K562 treated with DMSO at 1 percent for 48 hours (cell line): ENCODE measurements around the gene PSMB10. TPM values are rescaled to one million over a fixed set of nuclear protein-coding genes. Genes with fewer than 3 reads are reported as not detected.

Experiments used
- total RNA-seq: library from RNA; unstranded; fragments of 300-600 nt; gene quantifications from 2 replicates; pipeline ENCODE4 v1.2.3, GENCODE V29; 2022; ENCODE audit warnings: low replicate concordance; ENCODE audit errors: extremely low read depth

Gene PSMB10
- not detected in 2 replicates for total RNA-seq

GRCh38 chr16:67936124-67936879 lies at the start of gene PSMB10:
Gene PSMB10, minus strand, starts transcription at chr16:67936850. Its CDS starts 101 bp downstream, at chr16:67936749.

GRCh38 chr16:67979955-67980678 lies 43.5 kb upstream of the PSMB10 start, which contains the start of gene DPEP3:
Gene DPEP3, minus strand, starts transcription at chr16:67980499. Its CDS starts 119 bp downstream, at chr16:67980380.

GRCh38 chr16:67968400-67969253 lies 32.0 kb upstream of the PSMB10 start, which contains the start of gene SLC12A4:
Gene SLC12A4, minus strand, starts transcription at chr16:67968637. Its CDS starts 84 bp downstream, at chr16:67968553.

GRCh38 chr16:67943619-67944504 lies 7.2 kb upstream of the PSMB10 start, which contains the start of gene LCAT:
Gene LCAT, minus strand, starts transcription at chr16:67944120. Its CDS starts 19 bp downstream, at chr16:67944101.

GRCh38 chr16:67931712-67932461 lies 4.8 kb downstream of the PSMB10 start, which contains the start of gene CTRL:
Gene CTRL, minus strand, starts transcription at chr16:67931862. Its CDS starts 10 bp downstream, at chr16:67931852.

GRCh38 chr16:67892899-67893742 lies 43.5 kb downstream of the PSMB10 start, which contains the start of gene PSKH1:
Gene PSKH1, plus strand, starts transcription at chr16:67893254. Its CDS starts 15,496 bp downstream, at chr16:67908750.

GRCh38 chr16:67884684-67885083 lies 52.0 kb downstream of the PSMB10 start, which contains the start of gene NRN1L:
Gene NRN1L, plus strand, starts transcription at chr16:67884885. Its CDS starts 19 bp downstream, at chr16:67884904.

Other genes with a start within 250 kb of the PSMB10 start
- gene GFOD2, start 217.5 kb downstream of the PSMB10 start, total RNA-seq, result not detected in 2 replicates
- not detected in 2 replicates for gene RANBP10, start 130.3 kb downstream of the PSMB10 start, total RNA-seq
- not detected in 2 replicates for gene TSNAXIP1, start 130.0 kb downstream of the PSMB10 start, total RNA-seq
- 250 TPM in 1 of 2 replicates, not detected in the other for gene THAP11, start 94.5 kb downstream of the PSMB10 start, total RNA-seq
- not detected in 2 replicates for gene NUTF2, start 89.9 kb downstream of the PSMB10 start, total RNA-seq
- gene CENPT, start 89.2 kb downstream of the PSMB10 start, total RNA-seq, result not detected in 2 replicates
- 278 TPM in 1 of 2 replicates, not detected in the other for gene EDC4, start 63.8 kb downstream of the PSMB10 start, total RNA-seq
- gene NRN1L, start 52.0 kb downstream of the PSMB10 start, total RNA-seq, result not detected in 2 replicates
- gene PSKH1, start 43.6 kb downstream of the PSMB10 start, total RNA-seq, result not detected in 2 replicates
- not detected in 2 replicates for gene CTRL, start 5.0 kb downstream of the PSMB10 start, total RNA-seq
- gene LCAT, start 7.3 kb upstream of the PSMB10 start, total RNA-seq, result not detected in 2 replicates
- not detected in 2 replicates for gene SLC12A4, start 31.8 kb upstream of the PSMB10 start, total RNA-seq
- gene DPEP3, start 43.6 kb upstream of the PSMB10 start, total RNA-seq, result not detected in 2 replicates
- not detected in 2 replicates for gene DPEP2, start 62.6 kb upstream of the PSMB10 start, total RNA-seq
- not detected in 2 replicates for gene DPEP2NB, start 79.1 kb upstream of the PSMB10 start, total RNA-seq
- gene DDX28, start 86.4 kb upstream of the PSMB10 start, total RNA-seq, result not detected in 2 replicates
- not detected in 2 replicates for gene DUS2, start 86.4 kb upstream of the PSMB10 start, total RNA-seq
- gene NFATC3, start 148.5 kb upstream of the PSMB10 start, total RNA-seq, result not detected in 2 replicates